ENCODE data around the gene ODC1. TPM values are rescaled to one million over a fixed set of nuclear protein-coding genes. Genes with fewer than 3 reads are reported as not detected.

The ODC1 gene
- polyA plus RNA-seq, 1 donor (not counting 4 experiments of a cell fraction or from before 2014, with no cell fraction given) = 637 TPM

GRCh38 chr2:10494351-10495066 lies 46.4 kb upstream of the ODC1 start:
- dilution Hi-C loops (cut with MboI; ENCODE audit: extremely low pct_ligation_motif_present, low sequenced_read_pairs) = no loop called here
- Histone ChIP-seq H3K27me3 (ENCODE audit: control insufficient read depth, extremely low read depth, insufficient read depth, low read length) (no peaks in the 10 kb centered on the region), H3K4me2 (ENCODE audit: control insufficient read depth, extremely low read depth, insufficient read depth, low read depth, low read length) (peak overlapping the region; percentile 63), H3K4me1 (ENCODE audit: control insufficient read depth, extremely low read depth, insufficient read depth, low read length) (peaks cover 43% of the 10 kb centered on the region), H3K9me1 (ENCODE audit: control insufficient read depth, extremely low read depth, insufficient read depth, low read length) (no peaks in the 10 kb centered on the region), H3K36me3 (ENCODE audit: control insufficient read depth in 2 of 2, extremely low read depth in 1 of 2, insufficient read depth in 2 of 2, low read length in 2 of 2) (no peaks in the 10 kb centered on the region), H3K9me3 (ENCODE audit: control insufficient read depth, low read depth, low read length) (no peaks in the 10 kb centered on the region), H4K20me1 (ENCODE audit: control insufficient read depth, extremely low read depth, insufficient read depth, low read length) (no peaks in the 10 kb centered on the region), H3K4me3 (ENCODE audit: control insufficient read depth in 2 of 3, extremely low read depth in 1 of 3, insufficient read depth in 2 of 3, low read depth in 1 of 3, low read length in 3 of 3) (peak overlapping the region in 1 of 3 experiments; percentile 18), H3K27ac (ENCODE audit: control insufficient read depth, insufficient read depth, low read length) (peak overlapping the region; percentile 87), H2AFZ (ENCODE audit: control insufficient read depth, low read length) (no peak overlapping the region), H3K79me2 (ENCODE audit: control insufficient read depth, insufficient read depth, low read length) (no peaks in the 10 kb centered on the region), H3K9ac (ENCODE audit: control insufficient read depth, extremely low read depth, insufficient read depth, low read length) (peak overlapping the region; percentile 71)
- no peak for FAIRE-seq
- no peak for DNase-seq (ENCODE audit: low read depth, low spot score)
- TF ChIP-seq EZH2 (IDR thresholded peaks at IDR 0.05; ENCODE audit: low read length) (no peak), CTCF (optimal IDR thresholded peaks at IDR 0.05 in 1 of 3, IDR thresholded peaks at IDR 0.05 in 1 of 3, conservative IDR thresholded peaks at IDR 0.05 in 1 of 3; ENCODE audit: extremely low read depth in 1 of 3, insufficient read depth in 2 of 3, low read length in 3 of 3) (no peak)

DNA sequence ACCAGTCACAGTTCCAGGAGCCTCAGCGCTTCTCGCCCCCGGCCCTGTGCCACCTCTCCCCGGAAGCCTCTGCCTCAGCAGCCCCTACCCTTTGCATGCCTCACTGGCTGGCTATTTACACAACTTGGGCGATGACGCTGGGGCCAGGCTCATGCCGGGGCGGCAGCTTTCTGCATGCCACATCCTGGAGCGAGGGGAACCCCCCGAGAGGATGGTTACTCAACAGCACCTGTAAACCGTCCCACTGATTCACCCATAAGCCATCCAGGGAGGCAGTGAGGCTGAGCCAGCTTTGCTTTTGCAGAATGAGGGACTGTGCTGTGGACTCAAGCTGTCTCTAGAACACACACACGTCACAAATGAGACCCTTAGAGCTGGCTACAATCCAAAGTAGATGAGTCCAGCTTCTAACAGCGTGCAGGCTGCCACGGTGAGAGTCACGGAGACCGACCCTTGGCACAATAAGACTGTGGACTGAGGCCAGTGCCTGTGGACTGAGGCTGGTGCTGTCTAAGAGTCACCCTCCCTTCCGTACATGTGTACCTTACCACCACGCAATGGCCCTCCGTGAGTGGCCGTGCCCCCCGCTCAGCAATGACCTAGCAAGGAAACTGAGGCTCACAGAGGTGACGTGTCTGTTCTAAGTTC lies 45.6 kb upstream of the ODC1 start:
- peak; percentile 99 for DNase-seq (ENCODE audit: low read depth, low spot score)

More for the DNA sequence above, 45.6 kb upstream of the ODC1 start:
- Histone ChIP-seq H3K4me1 (ENCODE audit: control insufficient read depth, extremely low read depth, insufficient read depth, low read length) (peaks cover 40% of the 10 kb centered on the region), H3K36me3 (ENCODE audit: control insufficient read depth in 2 of 2, extremely low read depth in 1 of 2, insufficient read depth in 2 of 2, low read length in 2 of 2) (no peaks in the 10 kb centered on the region), H3K9me3 (ENCODE audit: control insufficient read depth, low read depth, low read length) (no peaks in the 10 kb centered on the region), H3K79me2 (ENCODE audit: control insufficient read depth, insufficient read depth, low read length) (no peaks in the 10 kb centered on the region), H3K27ac (ENCODE audit: control insufficient read depth, insufficient read depth, low read length) (peak overlapping the region; percentile 87), H3K9me1 (ENCODE audit: control insufficient read depth, extremely low read depth, insufficient read depth, low read length) (no peaks in the 10 kb centered on the region), H3K4me2 (ENCODE audit: control insufficient read depth, extremely low read depth, insufficient read depth, low read depth, low read length) (peak overlapping the region; percentile 63), H3K4me3 (ENCODE audit: control insufficient read depth in 2 of 3, extremely low read depth in 1 of 3, insufficient read depth in 2 of 3, low read depth in 1 of 3, low read length in 3 of 3) (peak overlapping the region in 1 of 3 experiments; percentile 18), H2AFZ (ENCODE audit: control insufficient read depth, low read length) (no peak overlapping the region), H4K20me1 (ENCODE audit: control insufficient read depth, extremely low read depth, insufficient read depth, low read length) (no peaks in the 10 kb centered on the region), H3K27me3 (ENCODE audit: control insufficient read depth, extremely low read depth, insufficient read depth, low read length) (no peaks in the 10 kb centered on the region), H3K9ac (ENCODE audit: control insufficient read depth, extremely low read depth, insufficient read depth, low read length) (peak overlapping the region; percentile 71)
- FAIRE-seq = peak; percentile 85
- no peak for TF ChIP-seq CTCF (optimal IDR thresholded peaks at IDR 0.05 in 1 of 3, IDR thresholded peaks at IDR 0.05 in 1 of 3, conservative IDR thresholded peaks at IDR 0.05 in 1 of 3; ENCODE audit: extremely low read depth in 1 of 3, insufficient read depth in 2 of 3, low read length in 3 of 3)
- no peak for TF ChIP-seq EZH2 (IDR thresholded peaks at IDR 0.05; ENCODE audit: low read length)
- dilution Hi-C loops (cut with MboI; ENCODE audit: extremely low pct_ligation_motif_present, low sequenced_read_pairs) = no loop called here
